ENCODE measurements around the gene ST6GALNAC5.

The ST6GALNAC5 gene

GRCh38 chr1:76835203-76835602 lies 32.1 kb upstream of the ST6GALNAC5 start:
- no peaks in the 10 kb centered on the region for H3K79me2 ChIP-seq (ENCODE audit: insufficient read depth, low read length)
- no peak overlapping the region for H2AFZ ChIP-seq (ENCODE audit: low read depth, low read length, severe bottlenecking)
- H3K27ac ChIP-seq (ENCODE audit: low read depth, low read length), result no peak overlapping the region
- H4K20me1 ChIP-seq (ENCODE audit: low read depth, low read length), result no peaks in the 10 kb centered on the region
- no peaks in the 10 kb centered on the region for H3K9me2 ChIP-seq (replicated peaks; ENCODE audit: insufficient read depth, low read length)
- no peak for TF ChIP-seq EZH2phosphoT487 (conservative IDR thresholded peaks at IDR 0.05; ENCODE audit: low read length)
- TF ChIP-seq, protein P1, sequence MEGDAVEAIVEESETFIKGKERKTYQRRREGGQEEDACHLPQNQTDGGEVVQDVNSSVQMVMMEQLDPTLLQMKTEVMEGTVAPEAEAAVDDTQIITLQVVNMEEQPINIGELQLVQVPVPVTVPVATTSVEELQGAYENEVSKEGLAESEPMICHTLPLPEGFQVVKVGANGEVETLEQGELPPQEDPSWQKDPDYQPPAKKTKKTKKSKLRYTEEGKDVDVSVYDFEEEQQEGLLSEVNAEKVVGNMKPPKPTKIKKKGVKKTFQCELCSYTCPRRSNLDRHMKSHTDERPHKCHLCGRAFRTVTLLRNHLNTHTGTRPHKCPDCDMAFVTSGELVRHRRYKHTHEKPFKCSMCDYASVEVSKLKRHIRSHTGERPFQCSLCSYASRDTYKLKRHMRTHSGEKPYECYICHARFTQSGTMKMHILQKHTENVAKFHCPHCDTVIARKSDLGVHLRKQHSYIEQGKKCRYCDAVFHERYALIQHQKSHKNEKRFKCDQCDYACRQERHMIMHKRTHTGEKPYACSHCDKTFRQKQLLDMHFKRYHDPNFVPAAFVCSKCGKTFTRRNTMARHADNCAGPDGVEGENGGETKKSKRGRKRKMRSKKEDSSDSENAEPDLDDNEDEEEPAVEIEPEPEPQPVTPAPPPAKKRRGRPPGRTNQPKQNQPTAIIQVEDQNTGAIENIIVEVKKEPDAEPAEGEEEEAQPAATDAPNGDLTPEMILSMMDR (IDR thresholded peaks at IDR 0.05; ENCODE audit: insufficient read depth, low read length, poor library complexity, severe bottlenecking), result no peak
- no peaks in the 10 kb centered on the region for H3F3A ChIP-seq (ENCODE audit: insufficient read depth)
- H3K4me2 ChIP-seq (ENCODE audit: low read depth, low read length, poor library complexity, severe bottlenecking), result no peak overlapping the region
- H3K9ac ChIP-seq (ENCODE audit: low read length), result no peak overlapping the region
- no peaks in the 10 kb centered on the region for H3K36me3 ChIP-seq (ENCODE audit: low read length)
- no peak overlapping the region for H3K4me3 ChIP-seq (ENCODE audit: insufficient read depth, low read length, poor library complexity, severe bottlenecking)
- no peaks in the 10 kb centered on the region; the same call in 1 of the 2 replicates for H3K27me3 ChIP-seq (ENCODE audit: low read length)
- no peaks in the 10 kb centered on the region for H3K9me3 ChIP-seq (ENCODE audit: insufficient read depth, low read length)

- Histone ChIP-seq H3K4me2 (ENCODE audit: low read depth, low read length, poor library complexity, severe bottlenecking) (no peak overlapping the region), H3K4me3 (ENCODE audit: insufficient read depth, low read length, poor library complexity, severe bottlenecking) (no peak overlapping the region), H3K9ac (ENCODE audit: low read length) (no peak overlapping the region), H3F3A (ENCODE audit: insufficient read depth) (no peaks in the 10 kb centered on the region), H3K27me3 (ENCODE audit: low read length) (no peaks in the 10 kb centered on the region), H4K20me1 (ENCODE audit: low read depth, low read length) (no peaks in the 10 kb centered on the region), H3K9me2 (replicated peaks; ENCODE audit: insufficient read depth, low read length) (no peaks in the 10 kb centered on the region), H2AFZ (ENCODE audit: low read depth, low read length, severe bottlenecking) (no peak overlapping the region), H3K79me2 (ENCODE audit: insufficient read depth, low read length) (no peaks in the 10 kb centered on the region), H3K36me3 (ENCODE audit: low read length) (no peaks in the 10 kb centered on the region), H3K27ac (ENCODE audit: low read depth, low read length) (no peak overlapping the region), H3K9me3 (ENCODE audit: insufficient read depth, low read length) (no peaks in the 10 kb centered on the region)
- TF ChIP-seq, protein P1 (IDR thresholded peaks at IDR 0.05; ENCODE audit: insufficient read depth, low read length, poor library complexity, severe bottlenecking), result no peak
- TF ChIP-seq EZH2phosphoT487 (conservative IDR thresholded peaks at IDR 0.05; ENCODE audit: low read length), result no peak
Observed at GRCh38 chr1:76840278-76840677, 27.0 kb upstream of the ST6GALNAC5 start.

DNA sequence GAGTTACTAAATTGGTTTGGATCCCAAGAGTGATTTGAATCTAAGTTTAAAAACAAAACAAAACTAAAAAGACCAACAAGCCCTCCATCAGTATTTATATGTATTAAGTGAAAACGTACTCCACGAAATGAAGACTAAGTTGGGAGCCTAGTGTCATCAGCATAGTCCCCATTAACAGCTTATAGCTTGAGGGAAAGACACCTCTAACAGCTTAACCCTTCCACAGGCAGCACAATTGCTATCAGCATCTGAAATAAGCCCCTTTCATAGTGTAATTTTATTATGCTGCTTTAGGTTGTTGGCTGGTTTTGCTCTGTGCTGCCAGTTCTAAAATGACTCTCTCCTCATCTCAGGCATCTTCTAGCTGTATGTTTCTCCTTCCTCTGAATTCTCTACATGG lies 25.8 kb upstream of the ST6GALNAC5 start:
- H2AFZ ChIP-seq (ENCODE audit: low read depth, low read length, severe bottlenecking), result no peak overlapping the region
- no peak overlapping the region for H3K9ac ChIP-seq (ENCODE audit: low read length)
- H4K20me1 ChIP-seq (ENCODE audit: low read depth, low read length), result no peaks in the 10 kb centered on the region
- H3K36me3 ChIP-seq (ENCODE audit: low read length), result no peaks in the 10 kb centered on the region
- H3K27me3 ChIP-seq (ENCODE audit: low read length), result no peaks in the 10 kb centered on the region
- no peak overlapping the region for H3K4me2 ChIP-seq (ENCODE audit: low read depth, low read length, poor library complexity, severe bottlenecking)
- no peaks in the 10 kb centered on the region for H3F3A ChIP-seq (ENCODE audit: insufficient read depth)
- no peaks in the 10 kb centered on the region for H3K9me3 ChIP-seq (ENCODE audit: insufficient read depth, low read length)
- no peak overlapping the region for H3K27ac ChIP-seq (ENCODE audit: low read depth, low read length)
- no peaks in the 10 kb centered on the region for H3K79me2 ChIP-seq (ENCODE audit: insufficient read depth, low read length)
- no peaks in the 10 kb centered on the region for H3K9me2 ChIP-seq (replicated peaks; ENCODE audit: insufficient read depth, low read length)
- no peak for TF ChIP-seq EZH2phosphoT487 (conservative IDR thresholded peaks at IDR 0.05; ENCODE audit: low read length)
- TF ChIP-seq, protein P1 (IDR thresholded peaks at IDR 0.05; ENCODE audit: insufficient read depth, low read length, poor library complexity, severe bottlenecking), result no peak
- no peak overlapping the region for H3K4me3 ChIP-seq (ENCODE audit: insufficient read depth, low read length, poor library complexity, severe bottlenecking)

Measured in SU-DHL-6 (cell line).